HG03469 (cell line): ENCODE results near the gene HLCS.
"Not testable (repeated sequence)": the region's sequence is repeated elsewhere in the genome, so short reads cannot be mapped to it uniquely, and the experiment has no call there.

Source experiments
- ATAC-seq: cut with Tn5 transposase; IDR thresholded peaks from one replicate; pipeline ENCODE4 v1.9.1; 2021; ENCODE audit warnings: mild to moderate bottlenecking, moderate library complexity, moderate number of reproducible peaks; ENCODE audit not compliant: unreplicated experiment

Gene HLCS

DNA sequence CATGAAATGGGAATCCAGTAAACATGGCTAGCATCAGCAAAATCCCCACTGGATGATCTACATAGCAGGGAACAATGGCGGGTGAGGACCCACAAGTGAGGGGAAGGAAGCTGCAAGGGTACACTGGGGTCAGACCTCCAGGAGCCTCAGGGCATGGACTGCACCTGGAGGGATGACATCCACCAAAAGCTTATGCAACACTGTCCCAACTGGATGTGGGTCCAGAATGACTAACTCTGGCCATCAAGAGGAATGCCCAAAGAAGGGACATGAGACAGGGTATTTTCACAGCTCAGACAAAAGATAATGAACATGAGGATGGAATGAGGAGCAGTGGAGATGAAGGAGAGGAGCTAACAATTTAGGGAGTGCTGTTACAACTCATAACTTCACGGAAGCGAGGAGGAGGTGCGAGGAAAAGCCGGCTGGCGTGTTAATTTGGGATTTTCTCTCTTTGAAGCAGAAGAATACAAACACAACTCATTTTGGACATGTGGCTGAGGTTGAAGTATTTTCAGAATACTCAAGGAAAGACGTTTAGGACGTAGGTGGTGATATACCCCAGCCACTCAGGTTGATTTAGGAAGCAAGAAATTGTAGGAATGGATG, 5.7 kb downstream of the HLCS start:
- ATAC-seq, result no peak

DNA sequence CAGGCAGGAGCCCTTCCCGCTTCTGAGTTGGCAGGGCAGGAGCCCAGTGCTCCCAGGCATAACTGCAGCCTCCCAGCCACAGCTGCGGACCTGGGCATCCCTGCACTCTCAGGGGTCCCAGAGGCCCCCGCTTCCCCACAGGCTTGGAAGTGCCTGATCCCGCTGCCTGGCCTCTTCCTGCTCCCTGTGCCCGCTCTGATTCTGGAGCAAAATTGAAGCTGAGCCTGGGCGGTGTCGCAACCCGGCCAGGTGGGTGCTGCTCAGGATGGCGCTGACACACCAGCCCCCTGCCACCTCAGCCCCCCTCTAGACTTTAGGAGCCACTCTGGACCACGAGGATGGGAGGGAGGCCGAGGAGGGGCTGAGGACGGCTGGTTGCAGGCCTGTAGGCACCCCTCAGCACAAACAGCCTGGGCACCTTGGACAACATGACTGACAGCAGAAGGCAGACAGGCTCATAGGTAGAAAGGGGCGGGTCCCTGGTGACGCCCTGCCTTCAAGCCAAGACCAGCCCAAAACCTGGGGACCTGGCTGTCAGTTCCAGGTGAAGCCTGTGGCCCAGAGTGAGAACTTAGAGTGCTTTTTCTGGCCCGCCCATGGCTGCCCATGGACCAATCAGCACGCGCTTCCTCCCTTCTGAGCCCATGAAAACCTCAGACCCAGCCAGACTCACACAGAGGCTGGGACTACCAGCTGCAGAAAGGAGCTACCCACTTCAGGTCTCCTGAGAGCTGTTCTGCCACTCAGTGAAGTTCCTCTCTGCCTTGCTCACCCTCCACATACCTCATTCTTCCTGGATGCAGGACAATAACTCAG, 7.2 kb downstream of the HLCS start:
- ATAC-seq, result no peak

DNA sequence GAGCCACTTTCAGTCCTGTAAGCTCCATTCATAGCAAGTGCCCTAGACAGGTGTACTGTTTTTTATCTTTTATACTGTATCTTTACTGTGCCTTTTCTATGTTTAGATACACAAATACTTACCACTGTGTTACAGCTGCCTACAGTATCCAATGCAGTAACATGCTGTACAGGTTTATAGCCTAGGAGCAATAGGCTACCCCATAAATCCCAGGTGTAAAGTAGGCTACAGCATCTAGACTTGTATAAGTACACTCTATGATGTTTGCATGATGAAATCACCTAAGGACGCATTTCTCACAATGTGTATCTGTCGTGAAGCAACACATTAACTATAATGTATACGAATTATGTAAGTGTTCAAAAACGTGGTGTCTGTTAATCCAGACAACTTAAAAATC, 10.7 kb downstream of the HLCS start:
- no peak for ATAC-seq

DNA sequence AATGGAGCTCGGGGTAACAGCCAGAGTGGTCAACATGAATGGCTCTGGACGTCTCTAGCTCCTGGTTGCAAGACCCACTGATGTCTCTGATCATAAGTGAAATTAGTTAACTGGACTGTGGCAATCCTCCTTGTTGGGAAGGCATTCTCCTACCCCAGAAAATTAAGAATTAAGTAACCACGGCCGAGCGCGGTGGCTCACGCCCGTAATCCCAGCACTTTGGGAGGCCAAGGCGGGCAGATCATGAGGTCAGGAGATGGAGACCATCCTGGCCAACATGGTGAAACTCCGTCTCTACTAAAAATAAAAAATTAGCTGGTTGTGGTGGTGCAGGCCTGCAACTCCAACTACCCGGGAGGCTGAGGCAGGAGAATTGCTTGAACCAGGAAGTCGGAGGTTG, 14.1 kb downstream of the HLCS start:
- ATAC-seq, result not testable (repeated sequence)

DNA sequence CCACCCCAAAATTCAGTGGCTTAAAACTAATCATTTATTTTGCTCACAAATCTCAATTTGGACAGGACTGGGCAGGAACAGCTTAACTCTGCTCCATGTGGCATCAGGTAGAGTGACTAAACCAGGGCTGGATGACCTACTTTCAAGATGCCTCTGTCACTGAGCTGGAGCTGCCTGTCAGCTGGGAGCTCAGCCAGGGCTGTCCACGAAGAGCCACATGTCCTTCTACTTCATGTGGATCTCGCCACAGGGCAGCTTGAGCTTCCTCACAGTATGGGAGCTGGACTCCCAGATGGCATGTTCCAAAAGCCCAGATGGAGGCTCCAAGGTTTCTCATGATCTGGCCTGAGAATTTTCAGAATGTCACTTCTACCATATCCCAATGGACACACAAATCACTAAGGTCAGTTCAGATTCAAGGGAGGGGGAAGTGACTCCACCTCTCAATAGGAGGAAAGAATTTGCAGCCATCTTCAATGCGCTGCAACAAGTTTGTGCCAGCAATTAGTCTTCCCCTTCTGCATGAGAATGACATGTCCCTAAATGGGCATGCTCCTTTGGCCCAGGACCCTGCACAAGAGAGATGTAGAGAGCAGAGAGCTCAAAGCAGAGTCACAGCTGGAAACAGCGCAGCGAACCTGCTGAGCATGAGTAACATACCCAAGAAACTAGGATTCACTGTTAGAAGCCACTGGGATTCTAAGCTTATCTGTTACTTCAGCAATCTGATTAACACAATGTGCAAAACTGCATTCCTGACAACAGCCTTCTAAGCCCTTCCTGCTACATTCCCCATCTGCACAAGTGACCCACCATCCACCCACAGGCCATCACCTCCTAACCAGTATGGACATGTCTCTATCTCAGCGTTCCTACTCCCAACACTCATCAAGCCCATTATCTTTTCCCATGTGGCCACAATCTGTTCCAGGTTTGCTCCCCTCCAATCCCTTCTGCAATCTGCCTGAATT, 17.0 kb downstream of the HLCS start:
- no peak for ATAC-seq

DNA sequence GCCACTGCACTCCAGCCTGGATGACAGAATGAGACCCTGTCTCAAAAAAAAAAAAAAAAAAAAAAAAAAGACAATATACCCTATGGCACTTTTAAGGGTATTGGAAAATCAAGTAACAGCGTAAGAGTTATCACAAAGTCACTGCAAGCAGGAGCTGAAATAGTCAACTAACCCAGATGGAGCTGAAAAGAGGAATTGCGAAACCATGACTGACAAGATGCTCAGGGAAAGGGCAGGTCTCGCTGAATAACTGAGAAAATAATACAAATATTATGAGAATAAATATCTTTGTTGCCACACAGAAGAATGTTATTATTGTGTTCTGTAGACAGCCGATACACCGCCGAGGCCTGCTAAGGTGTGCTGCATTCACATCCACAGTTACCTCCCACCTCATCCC, 17.8 kb downstream of the HLCS start:
- no peak for ATAC-seq

DNA sequence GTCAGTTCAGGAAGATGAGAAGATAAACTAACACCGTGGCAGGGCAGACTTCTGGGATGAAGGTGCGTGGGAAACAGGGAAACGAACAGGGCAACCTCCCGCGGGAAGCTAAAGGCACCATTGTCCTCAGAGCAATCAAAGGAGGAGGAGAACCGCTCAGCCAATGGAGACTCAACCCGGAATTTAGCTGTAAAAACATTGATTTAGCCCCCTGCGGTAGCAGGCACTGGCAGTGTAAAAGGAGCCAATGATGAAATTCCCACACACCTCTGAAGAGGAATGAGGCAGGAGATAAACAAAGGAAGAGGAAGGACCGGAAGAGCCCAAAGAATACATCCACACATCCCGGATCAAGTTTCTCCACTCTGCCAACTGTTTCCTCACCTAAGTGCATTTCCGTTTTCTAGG, 19.5 kb downstream of the HLCS start:
- ATAC-seq, result no peak

DNA sequence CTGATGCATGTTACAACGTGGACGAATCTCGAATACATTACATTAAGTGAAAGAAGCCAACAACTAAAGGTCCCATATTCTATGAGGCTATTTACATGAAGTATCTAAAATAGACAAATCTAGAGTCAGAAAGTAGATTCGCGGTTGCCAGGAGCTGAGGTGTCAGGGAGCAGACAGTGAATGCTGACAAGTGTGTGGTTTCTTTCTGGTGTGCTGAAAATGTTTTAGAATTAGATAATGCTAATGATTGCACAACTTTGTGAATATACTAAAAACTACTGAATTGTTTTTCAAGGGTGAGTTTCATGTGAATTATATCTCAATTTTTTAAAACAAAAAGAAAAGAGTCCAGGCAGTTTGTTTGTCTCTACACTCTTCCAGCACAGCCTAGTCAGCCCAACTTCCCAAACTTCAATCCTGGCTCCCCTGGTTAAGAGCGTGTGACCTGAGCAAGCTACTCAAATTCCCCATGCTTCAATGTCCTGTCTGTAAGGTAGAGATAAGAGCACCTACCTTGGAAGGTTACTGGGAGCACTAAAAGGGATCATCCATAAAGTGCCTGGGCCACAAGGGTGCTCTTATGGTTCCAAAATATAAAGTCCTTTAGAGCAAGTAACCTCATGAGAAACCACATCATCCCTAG, 20.9 kb downstream of the HLCS start:
- ATAC-seq, result no peak

DNA sequence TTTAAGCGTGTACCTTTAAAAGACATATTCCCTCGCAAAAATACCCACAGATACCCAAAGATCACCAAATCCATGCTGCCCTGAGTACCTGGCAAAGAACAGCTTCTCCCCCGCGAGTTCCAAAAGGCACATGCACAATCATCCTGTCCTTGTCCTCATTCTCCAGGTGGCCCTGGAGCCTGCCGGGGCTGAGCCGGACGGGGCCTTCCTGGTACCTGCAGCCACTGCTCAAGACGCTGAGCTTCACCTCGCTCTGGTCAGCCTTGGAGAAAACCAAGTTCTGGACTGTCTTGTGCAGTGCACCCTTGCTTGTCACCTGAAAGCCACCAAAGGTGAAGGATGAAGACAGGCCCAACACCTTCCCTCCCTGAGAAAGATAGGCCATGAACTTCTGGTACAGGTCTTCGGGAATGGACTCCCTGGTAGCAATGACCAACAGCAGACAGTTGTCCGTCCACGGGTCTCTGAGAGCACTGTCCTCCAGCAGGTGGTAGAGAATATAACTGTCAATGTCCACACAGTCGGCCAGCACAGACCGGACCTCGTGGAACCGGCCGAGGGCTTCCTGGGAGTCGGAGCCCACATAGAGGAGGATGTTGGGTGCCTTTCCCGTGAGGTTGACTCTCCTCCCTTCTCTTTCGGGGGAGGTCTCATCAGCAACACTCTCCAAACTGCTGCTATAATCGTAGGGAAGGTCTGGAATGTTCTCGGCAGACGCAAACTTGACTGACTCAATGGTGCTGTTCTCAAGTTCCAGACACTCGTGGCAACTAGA, 29.9 kb downstream of the HLCS start:
- no peak for ATAC-seq

DNA sequence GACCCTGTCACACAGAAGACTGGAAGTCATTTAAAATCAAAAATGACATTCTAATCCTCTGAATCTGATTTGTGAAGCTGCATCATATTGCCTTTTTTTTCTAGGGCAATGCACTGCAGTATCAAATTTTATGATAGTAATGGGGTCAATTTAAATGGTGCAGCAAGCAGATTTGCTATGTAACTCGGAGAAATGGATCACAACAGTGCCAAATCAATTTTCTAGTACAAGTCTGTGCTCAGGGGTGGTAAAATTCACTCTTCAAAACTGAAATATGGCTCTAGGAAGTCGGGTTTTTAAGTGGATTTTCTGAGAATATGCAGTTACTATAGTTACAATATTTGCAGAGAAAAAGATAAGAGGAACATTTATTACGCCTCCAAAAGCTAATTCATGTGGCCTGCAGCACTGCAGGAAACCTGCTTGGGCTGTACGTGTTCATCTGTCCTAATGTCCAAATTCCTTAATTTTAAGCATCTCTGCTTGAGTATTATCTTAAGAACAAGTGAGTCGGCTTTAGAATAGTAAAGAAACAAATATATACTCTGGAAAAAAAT, 31.5 kb downstream of the HLCS start:
- no peak for ATAC-seq

DNA sequence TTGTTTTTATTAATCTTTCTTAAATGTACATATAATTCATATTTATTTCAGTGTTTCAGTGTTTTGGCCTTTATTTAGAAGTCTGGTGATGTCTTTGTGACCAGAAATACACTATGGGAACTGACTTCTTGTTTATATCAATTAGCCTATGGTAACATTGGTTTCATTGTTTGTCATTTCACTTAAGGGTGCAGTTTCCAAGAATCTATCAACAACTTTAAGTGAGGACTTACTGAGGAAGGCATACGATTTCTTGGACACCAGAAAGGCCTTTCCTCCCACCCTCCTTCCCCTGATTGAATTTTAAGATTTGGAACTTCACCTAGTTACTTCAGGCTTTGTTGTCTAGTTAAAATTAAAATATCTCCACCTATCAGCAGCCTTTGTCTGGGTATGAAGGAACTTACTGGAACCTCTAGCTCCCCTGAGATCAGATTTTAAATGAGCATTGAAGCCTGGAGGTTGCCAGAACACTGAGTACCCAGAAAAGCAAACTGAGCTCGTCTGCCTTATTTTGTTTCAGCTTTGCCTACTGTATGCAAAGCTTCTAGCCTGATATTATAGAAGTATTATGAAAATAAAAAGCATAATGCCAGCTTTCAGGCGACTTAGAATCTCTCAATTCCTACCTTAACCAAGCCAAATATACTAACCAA, 34.2 kb downstream of the HLCS start:
- ATAC-seq, result no peak

DNA sequence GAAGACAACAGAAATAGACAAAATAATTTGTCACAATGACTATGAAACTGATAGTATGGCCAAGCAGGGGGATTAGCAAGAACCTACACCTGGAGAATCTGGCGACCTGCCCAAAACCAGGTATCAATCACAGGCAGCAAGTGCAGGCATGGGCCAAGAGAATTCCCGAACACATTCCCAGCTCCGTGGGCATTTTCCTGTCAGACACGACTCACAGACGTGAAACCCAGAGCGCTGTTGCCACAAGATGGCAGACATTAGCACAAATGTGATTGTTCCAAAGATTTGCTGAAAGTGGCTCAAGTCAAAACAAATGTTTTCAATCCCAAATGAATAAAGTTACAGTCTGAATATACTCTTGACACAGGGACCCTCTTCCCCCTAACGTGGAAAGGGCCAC, 36.8 kb downstream of the HLCS start:
- ATAC-seq, result no peak

DNA sequence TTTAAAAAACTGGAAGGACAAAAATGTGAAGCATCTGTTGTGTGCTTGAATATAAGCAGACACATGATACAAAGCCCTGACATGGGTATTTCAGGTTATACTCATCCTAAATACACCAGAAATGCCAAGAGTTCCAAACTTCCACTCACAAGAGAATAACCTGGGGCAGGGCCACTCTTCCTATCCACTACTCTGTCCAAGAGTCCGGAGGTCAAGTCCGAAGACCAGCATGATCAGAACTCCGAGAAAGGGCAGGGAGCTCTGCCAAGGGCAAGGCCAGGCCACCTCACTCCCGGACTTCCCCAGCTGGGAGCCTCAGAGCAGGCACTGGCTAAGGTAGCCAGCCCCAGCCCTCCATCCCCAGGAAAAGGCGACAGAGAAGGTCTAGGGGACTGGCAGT, 37.5 kb downstream of the HLCS start:
- no peak for ATAC-seq

DNA sequence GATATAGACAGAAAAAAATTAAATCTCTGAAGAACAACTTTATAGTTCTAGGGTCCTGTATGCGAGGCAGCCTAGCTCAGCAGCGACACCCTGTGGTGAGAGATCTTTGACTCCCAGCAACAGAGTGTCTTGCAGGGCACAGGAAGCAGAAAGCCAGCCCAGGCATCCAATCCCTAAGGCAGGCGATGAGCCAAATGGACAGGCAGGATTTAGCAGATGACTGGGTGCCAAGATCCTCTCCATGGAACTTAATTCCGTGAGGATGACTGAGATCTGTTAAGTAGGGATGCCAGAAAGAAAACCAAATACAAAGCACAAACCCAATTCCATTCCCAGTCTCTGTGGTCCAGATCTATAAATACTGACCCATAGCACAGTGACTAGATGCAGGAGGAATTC, 38.8 kb downstream of the HLCS start:
- no peak for ATAC-seq

DNA sequence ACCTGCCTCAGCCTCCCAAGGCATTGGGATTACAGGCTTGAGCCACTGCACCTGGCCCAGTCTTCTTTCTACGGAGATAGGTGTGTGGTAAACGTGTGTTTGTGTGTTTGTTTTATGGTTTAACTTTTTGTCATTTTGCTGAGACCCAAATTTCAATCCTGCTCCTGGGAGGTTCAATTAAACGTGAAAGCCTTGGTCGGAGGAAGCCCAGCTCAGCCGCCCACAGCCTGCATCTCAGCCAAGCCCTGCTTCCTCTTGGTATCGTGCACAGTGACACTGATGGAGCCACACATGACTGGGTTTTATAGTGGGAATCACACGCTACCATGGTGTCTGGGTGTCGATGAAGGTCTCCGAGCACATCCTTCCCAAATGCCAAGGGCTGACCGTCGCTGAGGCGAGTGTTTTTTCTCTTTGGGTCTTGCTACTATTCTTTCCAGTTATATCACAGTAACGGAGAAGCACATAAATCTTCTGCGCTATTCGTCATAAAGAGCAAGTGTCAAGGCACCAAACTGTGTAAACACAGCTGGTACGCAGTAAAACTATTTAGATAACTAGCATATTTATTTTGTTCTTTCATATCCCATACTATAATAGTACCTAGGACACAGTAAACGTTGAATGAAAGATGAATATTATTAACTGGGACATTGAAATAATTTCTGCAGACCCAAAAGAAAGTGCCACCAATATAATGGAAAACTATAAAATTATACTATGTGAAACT, 39.3 kb downstream of the HLCS start:
- no peak for ATAC-seq

DNA sequence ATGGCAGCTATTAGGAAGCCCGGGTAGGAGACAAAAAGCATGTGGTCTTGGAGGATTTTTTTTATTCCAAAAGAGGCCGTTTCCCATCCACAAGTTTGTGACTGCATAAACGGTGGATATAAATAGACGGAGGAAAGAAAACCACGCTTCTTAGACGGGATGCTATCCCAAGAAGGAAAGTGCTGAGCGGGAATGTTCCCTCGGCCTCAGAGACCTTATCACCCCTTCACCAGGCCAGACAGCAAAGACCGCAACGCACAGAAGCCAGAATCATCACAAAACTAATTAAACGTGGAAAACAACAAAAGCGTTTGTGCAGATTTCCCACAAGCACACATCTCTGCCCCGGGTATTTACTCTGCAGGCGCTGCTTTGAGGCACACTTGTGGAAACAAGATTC, 43.2 kb downstream of the HLCS start:
- ATAC-seq, result no peak

DNA sequence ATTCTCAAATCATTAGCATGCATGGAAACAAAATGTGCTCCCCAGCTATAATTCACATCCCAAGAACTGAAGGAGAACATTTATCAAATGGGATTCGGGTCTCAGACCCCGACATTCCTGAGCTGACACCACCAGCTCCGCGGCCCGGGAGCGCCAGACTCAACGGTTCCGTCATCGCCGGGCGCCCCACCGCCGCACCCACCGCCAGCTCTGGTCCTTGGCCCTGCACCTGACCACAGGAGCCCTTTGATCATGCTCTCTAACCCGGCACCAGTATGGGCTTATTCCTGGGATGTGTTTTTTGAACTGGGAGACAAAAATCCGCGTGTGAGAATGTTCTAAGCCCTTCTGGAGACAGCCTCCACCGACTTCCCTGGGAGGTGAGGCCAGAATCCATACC, 43.6 kb downstream of the HLCS start:
- no peak for ATAC-seq

DNA sequence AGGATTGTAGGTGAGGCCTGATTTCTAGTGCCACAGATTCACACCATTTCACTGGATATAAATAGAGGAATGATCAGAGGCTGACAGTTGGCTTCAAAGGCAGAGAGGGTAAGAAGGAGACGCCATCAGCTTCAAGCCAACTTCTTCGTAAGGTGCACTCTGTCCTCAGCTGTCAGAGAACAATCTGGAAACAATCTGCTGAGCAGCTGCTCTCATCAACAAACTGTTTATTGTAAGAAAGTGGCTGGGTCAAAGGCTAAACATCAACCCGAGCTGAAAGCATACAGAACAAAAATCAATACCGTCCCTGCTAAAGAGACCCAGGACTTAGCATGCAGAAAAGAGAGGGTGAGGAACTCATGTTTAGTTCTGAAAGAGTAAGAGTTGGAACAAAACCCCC, 48.2 kb downstream of the HLCS start:
- ATAC-seq, result no peak
